ENCODE results near the gene KRT3.

Gene KRT3

DNA sequence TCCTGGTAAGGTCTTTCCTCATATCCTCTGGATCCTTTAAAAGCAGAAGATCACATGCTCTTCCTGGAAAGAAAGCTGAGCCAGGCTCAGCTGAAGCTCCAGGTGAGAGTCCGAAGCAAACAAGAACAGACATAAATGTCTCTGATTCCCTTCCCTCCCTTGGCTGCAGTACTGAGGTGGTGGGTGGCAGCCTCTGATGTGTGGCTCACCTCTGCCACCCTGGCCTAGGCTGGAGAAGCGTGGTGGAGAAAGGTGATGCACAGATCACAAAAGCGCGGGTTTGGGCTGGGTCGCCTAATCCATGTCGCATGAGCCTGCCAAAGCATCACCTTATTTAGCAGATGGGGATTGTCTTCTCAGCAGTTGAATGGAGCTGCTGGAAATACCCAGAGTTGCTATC, 16.0 kb downstream of the KRT3 start:
- Histone ChIP-seq H4K20me1 (ENCODE audit: control insufficient read depth, insufficient read depth, low read depth, low read length) (no peaks in the 10 kb centered on the region), H3K4me1 (ENCODE audit: control insufficient read depth, low read length) (no peaks in the 10 kb centered on the region), H3F3A (ENCODE audit: control insufficient read depth, insufficient read depth) (no peaks in the 10 kb centered on the region), H3K27me3 (ENCODE audit: control insufficient read depth, low read length) (peaks cover 6% of the 10 kb centered on the region), H3K27ac (ENCODE audit: low read depth, low read length) (no peak overlapping the region), H3K4me2 (ENCODE audit: low read length) (no peak overlapping the region), H3K79me2 (ENCODE audit: control insufficient read depth, low read length) (no peaks in the 10 kb centered on the region), H3K36me3 (ENCODE audit: control insufficient read depth, low read length) (no peaks in the 10 kb centered on the region), H3K9me3 (ENCODE audit: control insufficient read depth, insufficient read depth, low read length) (no peaks in the 10 kb centered on the region), H3K9me2 (replicated peaks; ENCODE audit: control insufficient read depth, low read length) (no peaks in the 10 kb centered on the region), H3K4me3 (ENCODE audit: low read length) (no peak overlapping the region)
- TF ChIP-seq, protein P1, sequence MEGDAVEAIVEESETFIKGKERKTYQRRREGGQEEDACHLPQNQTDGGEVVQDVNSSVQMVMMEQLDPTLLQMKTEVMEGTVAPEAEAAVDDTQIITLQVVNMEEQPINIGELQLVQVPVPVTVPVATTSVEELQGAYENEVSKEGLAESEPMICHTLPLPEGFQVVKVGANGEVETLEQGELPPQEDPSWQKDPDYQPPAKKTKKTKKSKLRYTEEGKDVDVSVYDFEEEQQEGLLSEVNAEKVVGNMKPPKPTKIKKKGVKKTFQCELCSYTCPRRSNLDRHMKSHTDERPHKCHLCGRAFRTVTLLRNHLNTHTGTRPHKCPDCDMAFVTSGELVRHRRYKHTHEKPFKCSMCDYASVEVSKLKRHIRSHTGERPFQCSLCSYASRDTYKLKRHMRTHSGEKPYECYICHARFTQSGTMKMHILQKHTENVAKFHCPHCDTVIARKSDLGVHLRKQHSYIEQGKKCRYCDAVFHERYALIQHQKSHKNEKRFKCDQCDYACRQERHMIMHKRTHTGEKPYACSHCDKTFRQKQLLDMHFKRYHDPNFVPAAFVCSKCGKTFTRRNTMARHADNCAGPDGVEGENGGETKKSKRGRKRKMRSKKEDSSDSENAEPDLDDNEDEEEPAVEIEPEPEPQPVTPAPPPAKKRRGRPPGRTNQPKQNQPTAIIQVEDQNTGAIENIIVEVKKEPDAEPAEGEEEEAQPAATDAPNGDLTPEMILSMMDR (IDR thresholded peaks at IDR 0.05; ENCODE audit: low read depth, low read length, poor library complexity, severe bottlenecking), result no peak

DNA sequence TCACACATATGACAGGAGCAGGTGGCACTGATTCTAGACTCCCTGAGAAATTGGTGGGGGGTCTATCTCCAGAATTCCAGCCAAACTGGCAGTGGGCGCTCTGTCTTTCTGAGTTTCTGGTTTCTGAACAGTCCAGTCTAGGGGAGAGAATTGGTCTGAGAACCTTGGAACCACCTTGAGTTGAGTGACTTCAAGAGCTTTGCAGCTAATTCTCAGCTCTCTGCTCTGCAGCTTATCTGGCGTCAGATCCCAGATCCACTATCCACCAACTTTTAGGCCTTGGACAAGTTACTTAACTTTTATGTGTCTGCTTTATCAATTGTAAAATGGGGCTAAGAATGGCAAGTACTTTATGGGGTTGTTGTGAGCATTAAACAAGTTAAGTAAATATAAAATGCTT, 17.1 kb downstream of the KRT3 start:
- H3K36me3 ChIP-seq (ENCODE audit: control insufficient read depth, low read length), result no peaks in the 10 kb centered on the region
- H3K4me2 ChIP-seq (ENCODE audit: low read length), result no peak overlapping the region
- H3F3A ChIP-seq (ENCODE audit: control insufficient read depth, insufficient read depth), result no peaks in the 10 kb centered on the region
- H3K27ac ChIP-seq (ENCODE audit: low read depth, low read length), result no peak overlapping the region
- TF ChIP-seq EZH2phosphoT487 (IDR thresholded peaks at IDR 0.05; ENCODE audit: borderline replicate concordance, low read length), result no peak
- TF ChIP-seq, protein P1 (IDR thresholded peaks at IDR 0.05; ENCODE audit: low read depth, low read length, poor library complexity, severe bottlenecking), result no peak
- no peaks in the 10 kb centered on the region for H3K9me2 ChIP-seq (replicated peaks; ENCODE audit: control insufficient read depth, low read length)
- H4K20me1 ChIP-seq (ENCODE audit: control insufficient read depth, insufficient read depth, low read depth, low read length), result no peaks in the 10 kb centered on the region
- no peak overlapping the region for H3K4me3 ChIP-seq (ENCODE audit: low read length)
- no peaks in the 10 kb centered on the region for H3K79me2 ChIP-seq (ENCODE audit: control insufficient read depth, low read length)
- no peaks in the 10 kb centered on the region for H3K4me1 ChIP-seq (ENCODE audit: control insufficient read depth, low read length)
- no peaks in the 10 kb centered on the region for H3K9me3 ChIP-seq (ENCODE audit: control insufficient read depth, insufficient read depth, low read length)
- H3K27me3 ChIP-seq (ENCODE audit: control insufficient read depth, low read length), result peaks cover 7% of the 10 kb centered on the region; the same call in 1 of the 2 replicates

DNA sequence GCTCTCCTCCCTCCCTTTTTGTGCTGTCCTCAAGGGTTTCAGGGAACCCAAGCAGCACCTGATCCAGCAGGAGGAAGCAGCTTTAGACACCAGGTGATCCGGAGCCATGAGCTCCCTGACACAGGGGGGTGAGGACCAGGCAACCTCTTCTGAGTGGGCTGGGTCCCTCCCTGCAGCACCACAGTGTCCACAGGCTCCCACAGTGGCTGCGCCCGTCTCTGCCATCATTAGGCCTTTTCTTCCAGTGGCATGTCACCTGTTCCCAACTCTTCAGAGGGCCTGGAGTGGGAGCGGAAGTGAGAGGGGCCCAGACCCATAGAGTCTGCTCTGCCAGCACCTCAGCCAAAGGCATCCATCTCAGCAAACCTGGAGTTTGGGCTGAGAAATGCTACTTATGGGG, 18.4 kb downstream of the KRT3 start:
- Histone ChIP-seq H3F3A (ENCODE audit: control insufficient read depth, insufficient read depth) (no peaks in the 10 kb centered on the region), H4K20me1 (ENCODE audit: control insufficient read depth, insufficient read depth, low read depth, low read length) (no peaks in the 10 kb centered on the region), H3K9me3 (ENCODE audit: control insufficient read depth, insufficient read depth, low read length) (no peaks in the 10 kb centered on the region), H3K9me2 (replicated peaks; ENCODE audit: control insufficient read depth, low read length) (no peaks in the 10 kb centered on the region), H3K4me3 (ENCODE audit: low read length) (no peak overlapping the region), H3K27ac (ENCODE audit: low read depth, low read length) (no peak overlapping the region), H3K79me2 (ENCODE audit: control insufficient read depth, low read length) (no peaks in the 10 kb centered on the region), H3K27me3 (ENCODE audit: control insufficient read depth, low read length) (peaks cover 9% of the 10 kb centered on the region), H3K4me1 (ENCODE audit: control insufficient read depth, low read length) (no peaks in the 10 kb centered on the region), H3K36me3 (ENCODE audit: control insufficient read depth, low read length) (no peaks in the 10 kb centered on the region), H3K4me2 (ENCODE audit: low read length) (no peak overlapping the region)
- no peak for TF ChIP-seq EZH2phosphoT487 (IDR thresholded peaks at IDR 0.05; ENCODE audit: borderline replicate concordance, low read length)
- TF ChIP-seq, protein P1 (IDR thresholded peaks at IDR 0.05; ENCODE audit: low read depth, low read length, poor library complexity, severe bottlenecking), result no peak

DNA sequence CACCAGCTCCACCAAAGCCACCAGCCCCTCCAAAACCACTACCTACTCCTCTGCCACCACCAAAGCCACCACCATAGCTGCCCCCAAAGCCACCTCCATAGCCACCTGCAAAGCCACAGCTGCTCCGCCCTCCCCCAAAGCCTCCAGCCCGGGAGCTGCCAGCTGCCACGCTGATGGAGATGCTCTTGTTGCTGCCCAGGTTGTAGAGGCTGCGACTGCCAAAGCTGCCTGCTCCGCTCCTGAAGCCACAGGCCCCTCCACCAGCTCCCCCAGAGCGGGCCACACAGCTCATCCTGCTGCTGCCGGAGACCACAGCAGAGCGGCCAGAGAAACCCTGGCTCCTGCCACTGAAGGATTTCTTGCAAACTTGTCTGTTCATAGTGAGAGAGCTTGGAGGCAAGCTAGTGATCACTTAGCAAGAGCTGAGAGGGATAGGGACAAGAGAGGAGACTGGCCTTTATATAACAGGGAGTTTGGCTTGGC, 19.0 kb downstream of the KRT3 start, which contains the start of gene KRT76:
Gene KRT76, minus strand, starts transcription at position 433 of the 483 bp plus-strand sequence. Its CDS starts 54 bp downstream, at position 379.
- Histone ChIP-seq H3K4me3 (ENCODE audit: low read length) (no peak within 1 kb of the TSS), H3K9me3 (ENCODE audit: control insufficient read depth, insufficient read depth, low read length) (no peaks in the 10 kb centered on the region), H3K36me3 (ENCODE audit: control insufficient read depth, low read length) (no peaks in the 10 kb centered on the region), H3K27me3 (ENCODE audit: control insufficient read depth, low read length) (peaks cover 13% of the 10 kb centered on the region), H3F3A (ENCODE audit: control insufficient read depth, insufficient read depth) (no peaks in the 10 kb centered on the region), H3K27ac (ENCODE audit: low read depth, low read length) (no peak within 1 kb of the TSS), H3K9me2 (replicated peaks; ENCODE audit: control insufficient read depth, low read length) (no peaks in the 10 kb centered on the region), H3K4me2 (ENCODE audit: low read length) (no peak within 1 kb of the TSS), H4K20me1 (ENCODE audit: control insufficient read depth, insufficient read depth, low read depth, low read length) (no peaks in the 10 kb centered on the region), H3K79me2 (ENCODE audit: control insufficient read depth, low read length) (no peaks in the 10 kb centered on the region), H3K4me1 (ENCODE audit: control insufficient read depth, low read length) (no peaks in the 10 kb centered on the region)
- no peak for TF ChIP-seq EZH2phosphoT487 (IDR thresholded peaks at IDR 0.05; ENCODE audit: borderline replicate concordance, low read length)
- TF ChIP-seq, protein P1 (IDR thresholded peaks at IDR 0.05; ENCODE audit: low read depth, low read length, poor library complexity, severe bottlenecking), result no peak

Measured in DOHH2 (cell line).